GM23248 (cell line): ENCODE data around the gene KLHL12. TPM values are rescaled to one million over a fixed set of nuclear protein-coding genes. Genes with fewer than 3 reads are reported as not detected.
A peak's percentile ranks its signal among the peaks of the same experiment; 100 is the strongest.

Source experiments
- DNase-seq: peaks from one replicate; pipeline ENCODE4 v3.0.0-alpha.2; 2015
- H2AFZ ChIP-seq: fragments of 200-600 bp; sonication (generic); 2 replicates; pipeline ENCODE4 v1.6.1; 2016; ENCODE audit warnings: antibody characterized with exemption
- H3F3A ChIP-seq: fragments of 200-600 bp; sonication (generic); 2 replicates; pipeline ENCODE4 v1.6.1; 2016; ENCODE audit warnings: mild to moderate bottlenecking, antibody characterized with exemption, mixed run types; ENCODE audit not compliant: insufficient read depth
- H3K27ac ChIP-seq: fragments of 200-600 bp; sonication (generic); 2 replicates; pipeline ENCODE4 v1.5.1; 2016; ENCODE audit warnings: mild to moderate bottlenecking
- H3K27me3 ChIP-seq: fragments of 200-600 bp; sonication (generic); replicated peaks from 2 replicates; pipeline ENCODE4 v1.6.1; 2016; ENCODE audit warnings: mild to moderate bottlenecking; ENCODE audit not compliant: insufficient read depth
- H3K36me3 ChIP-seq: fragments of 200-600 bp; sonication (generic); 2 replicates; pipeline ENCODE4 v1.6.1; 2016; ENCODE audit warnings: low read depth, mild to moderate bottlenecking
- H3K4me1 ChIP-seq: fragments of 200-600 bp; sonication (generic); 2 replicates; pipeline ENCODE4 v1.6.1; 2016; ENCODE audit warnings: mild to moderate bottlenecking; ENCODE audit not compliant: insufficient read depth
- H3K4me2 ChIP-seq: fragments of 200-600 bp; sonication (generic); one replicate; pipeline ENCODE4 v1.6.1; 2016; ENCODE audit warnings: mild to moderate bottlenecking; ENCODE audit not compliant: unreplicated experiment
- H3K4me3 ChIP-seq: fragments of 200-600 bp; sonication (generic); 2 replicates; pipeline ENCODE4 v1.5.1; 2016; ENCODE audit warnings: mild to moderate bottlenecking
- H3K79me2 ChIP-seq: fragments of 200-600 bp; sonication (generic); 2 replicates; pipeline ENCODE4 v1.6.1; 2016; ENCODE audit warnings: mild to moderate bottlenecking; ENCODE audit not compliant: insufficient read depth
- H3K9ac ChIP-seq: fragments of 200-600 bp; sonication (generic); 2 replicates; pipeline ENCODE4 v1.6.1; 2016; ENCODE audit warnings: mild to moderate bottlenecking
- H3K9me2 ChIP-seq: fragments of 200-600 bp; sonication (generic); 2 replicates; pipeline ENCODE4 v1.6.1; 2016; ENCODE audit warnings: mixed run types, mild to moderate bottlenecking, moderate library complexity; ENCODE audit not compliant: insufficient read depth
- H3K9me3 ChIP-seq: fragments of 200-600 bp; sonication (generic); one replicate; pipeline ENCODE4 v1.6.1; 2017; ENCODE audit warnings: low read depth
- H4K20me1 ChIP-seq: fragments of 200-600 bp; sonication (generic); 2 replicates; pipeline ENCODE4 v1.6.0; 2016; ENCODE audit not compliant: insufficient read depth
- EZH2 ChIP-seq: fragments of 200-600 bp; sonication (generic); IDR thresholded peaks from 2 replicates; pipeline ENCODE4 v1.6.1; 2018; ENCODE audit warnings: antibody characterized with exemption, mild to moderate bottlenecking; ENCODE audit not compliant: insufficient read depth, poor library complexity, severe bottlenecking
- EZH2phosphoT487 ChIP-seq: fragments of 200-600 bp; sonication (generic); IDR thresholded peaks from 2 replicates; pipeline ENCODE4 v1.6.1; 2018; ENCODE audit warnings: antibody characterized with exemption, moderate library complexity, mild to moderate bottlenecking, low read depth; ENCODE audit not compliant: insufficient read depth
- WGBS, 2 experiments: methylation state at CpG; one replicate each; pipeline ENCODE4 v1.1.6; 2015 to 2017; ENCODE audit warnings: low lambda C conversion rate in 2 of 2, low coverage in 1 of 2; ENCODE audit errors: missing lambda C conversion rate in 2 of 2; 5-methylcytosine and 5-hydroxymethylcytosine counted together
- in situ Hi-C: fragments of 300-500 bp; cut with MboI; formaldehyde crosslinking; loops from 2 replicates; pipeline ENCODE4 v1.15.0; 2020
- polyA plus RNA-seq: library from polyadenylated mRNA; unstranded; fragments of >200 nt; fragmentation: Nextera tagmentation; extraction: Ambion mirVana; gene quantifications from 2 replicates; pipeline ENCODE4 v1.2.1, GENCODE V29; 2016
- total RNA-seq: library from RNA; depleted of rRNA; stranded (reverse); fragments of >200 nt; shearing (Covaris generic); gene quantifications from 2 replicates; pipeline ENCODE4 v1.2.3, GENCODE V29; 2014; rRNA removed

Gene KLHL12
- total RNA-seq (20.8 and 21.4 TPM in 2 replicates), polyA plus RNA-seq (20.4 and 22.0 TPM in 2 replicates)

- Histone ChIP-seq H3F3A (no peaks in the 10 kb centered on the region; the same call in 1 of the 2 replicates), H2AFZ (peak within 1 kb of the TSS; percentile 88), H3K9ac (peak within 1 kb of the TSS; percentile 88), H4K20me1 (no peaks in the 10 kb centered on the region), H3K9me3 (no peaks in the 10 kb centered on the region), H3K79me2 (peaks cover 41% of the 10 kb centered on the region), H3K27me3 (no peaks in the 10 kb centered on the region), H3K27ac (peak within 1 kb of the TSS; percentile 82), H3K4me3 (peak within 1 kb of the TSS; percentile 95), H3K36me3 (peaks cover 13% of the 10 kb centered on the region), H3K4me2 (peak within 1 kb of the TSS; percentile 96), H3K9me2 (no peaks in the 10 kb centered on the region), H3K4me1 (no peaks in the 10 kb centered on the region)
- in situ Hi-C loops, result no loop called here
- DNase-seq, result peak; percentile 99
- TF ChIP-seq EZH2 (no peak), EZH2phosphoT487 (no peak)
- WGBS, 2 experiments, result 2% methylated on average over 56 to 57 of the region's 57 CpGs
These were observed at the start of gene KLHL12 for GRCh38 chr1:202926581-202927491. TSS of gene KLHL12 (minus strand) at chr1:202927234. CDS start at chr1:202925162, 2,072 bp downstream.

GRCh38 chr1:202976633-202977032 is 49.6 kb upstream of the KLHL12 start:
- Histone ChIP-seq H3K79me2 (no peaks in the 10 kb centered on the region), H3K27me3 (peaks cover 40% of the 10 kb centered on the region), H4K20me1 (no peaks in the 10 kb centered on the region), H2AFZ (no peak overlapping the region), H3K9ac (no peak overlapping the region), H3K4me3 (no peak overlapping the region), H3K36me3 (no peaks in the 10 kb centered on the region), H3K9me2 (no peaks in the 10 kb centered on the region), H3K9me3 (no peaks in the 10 kb centered on the region), H3F3A (no peaks in the 10 kb centered on the region), H3K27ac (no peak overlapping the region), H3K4me2 (no peak overlapping the region), H3K4me1 (no peaks in the 10 kb centered on the region)
- no peak for DNase-seq
- in situ Hi-C loops, result no loop called here
- WGBS, 2 experiments, result 2 to 3% methylated on average over 3 of the region's 3 CpGs
- no peak for TF ChIP-seq EZH2phosphoT487
- TF ChIP-seq EZH2, result no peak

- Histone ChIP-seq H3K27ac (no peak overlapping the region), H3K9me2 (no peaks in the 10 kb centered on the region), H3K9ac (no peak overlapping the region), H3K36me3 (no peaks in the 10 kb centered on the region), H3K9me3 (no peaks in the 10 kb centered on the region), H3K4me1 (no peaks in the 10 kb centered on the region), H3K4me2 (no peak overlapping the region), H2AFZ (no peak overlapping the region), H3F3A (no peaks in the 10 kb centered on the region), H3K79me2 (no peaks in the 10 kb centered on the region), H3K27me3 (peaks cover 40% of the 10 kb centered on the region), H3K4me3 (no peak overlapping the region), H4K20me1 (no peaks in the 10 kb centered on the region)
- in situ Hi-C loops, result no loop called here
- 76 to 85% methylated on average over 3 of the region's 3 CpGs for WGBS, 2 experiments
- TF ChIP-seq EZH2 (no peak), EZH2phosphoT487 (no peak)
- no peak for DNase-seq
These were observed 47.8 kb upstream of the KLHL12 start for GRCh38 chr1:202974856-202975255.

GRCh38 chr1:202972046-202972445 is 45.0 kb upstream of the KLHL12 start:
- H3K4me1 ChIP-seq, result peaks cover 6% of the 10 kb centered on the region; the same call in 1 of the 2 replicates
- in situ Hi-C loops, result no loop called here

More at GRCh38 chr1:202972046-202972445, 45.0 kb upstream of the KLHL12 start:
- WGBS, 2 experiments, result 41 to 47% methylated on average over 4 of the region's 4 CpGs
- Histone ChIP-seq H4K20me1 (no peaks in the 10 kb centered on the region), H3K9me3 (no peaks in the 10 kb centered on the region), H3K27me3 (peaks cover 33% of the 10 kb centered on the region), H3K4me3 (no peak overlapping the region), H3K9me2 (no peaks in the 10 kb centered on the region), H3K27ac (no peak overlapping the region), H3K9ac (no peak overlapping the region), H2AFZ (no peak overlapping the region), H3F3A (no peaks in the 10 kb centered on the region), H3K36me3 (no peaks in the 10 kb centered on the region), H3K4me2 (no peak overlapping the region), H3K79me2 (no peaks in the 10 kb centered on the region)
- no peak for DNase-seq
- TF ChIP-seq EZH2, result no peak
- TF ChIP-seq EZH2phosphoT487, result no peak
